AG10803 (cell line): ENCODE data around the gene ARHGAP15.

Experiments
- DNase-seq: peaks from one replicate; pipeline ENCODE4 v3.0.0; 2010; ENCODE audit warnings: low read depth
- H3K4me3 ChIP-seq: 2 replicates; pipeline ENCODE4 v1.5.1; 2011; ENCODE audit warnings: mild to moderate bottlenecking, low read length, control low read depth
- CTCF ChIP-seq: conservative IDR thresholded peaks from 2 replicates; pipeline ENCODE4 v1.5.1; 2011; ENCODE audit warnings: mild to moderate bottlenecking, low read length, control low read depth, inconsistent platforms

Gene ARHGAP15

DNA sequence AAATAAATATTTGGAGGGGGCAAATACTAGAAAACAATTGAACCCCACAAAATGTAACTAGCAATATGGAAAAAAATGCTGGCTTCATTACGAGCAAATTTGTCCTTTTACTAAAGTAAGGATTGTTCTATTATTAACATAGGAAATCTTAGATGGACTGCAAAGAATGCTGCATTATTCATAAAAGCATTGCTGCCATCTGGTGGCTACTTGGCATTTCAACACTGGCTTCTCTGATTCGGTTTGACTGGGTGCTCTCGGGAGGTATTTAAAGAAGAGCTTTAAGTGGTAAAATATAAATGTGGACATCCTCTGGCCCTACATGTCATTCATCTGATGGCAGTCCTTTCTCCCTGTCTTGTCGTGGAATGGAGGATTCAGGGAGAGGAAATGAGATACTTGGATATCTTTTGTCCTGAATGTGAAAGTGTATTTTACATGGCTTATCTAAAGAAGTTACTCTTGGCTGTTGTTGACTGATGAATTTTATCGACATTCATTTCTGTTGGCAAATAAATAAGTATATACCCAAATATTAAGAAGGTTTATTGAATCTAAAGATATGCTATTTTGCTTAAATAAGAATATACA, 130.2 kb downstream of the ARHGAP15 start:
- DNase-seq, result peak; percentile 67
- no peak overlapping the region for H3K4me3 ChIP-seq
- TF ChIP-seq CTCF, result peak; percentile 87

- no peak for DNase-seq
- H3K4me3 ChIP-seq, result no peak overlapping the region
- no peak for TF ChIP-seq CTCF
These were observed 132.8 kb downstream of the ARHGAP15 start for GRCh38 chr2:143261986-143262385.

GRCh38 chr2:143262389-143262788, 133.2 kb downstream of the ARHGAP15 start:
- no peak for TF ChIP-seq CTCF
- DNase-seq, result no peak
- H3K4me3 ChIP-seq, result no peak overlapping the region

- peak; percentile 3; the same call in 1 of the 2 replicates for TF ChIP-seq CTCF
- no peak for DNase-seq
- no peak overlapping the region for H3K4me3 ChIP-seq
These were observed 133.9 kb downstream of the ARHGAP15 start for GRCh38 chr2:143263066-143263625.

- H3K4me3 ChIP-seq, result no peak overlapping the region
- peak; percentile 84 for DNase-seq
- no peak for TF ChIP-seq CTCF
These were observed 135.6 kb downstream of the ARHGAP15 start for GRCh38 chr2:143264851-143265250.

- DNase-seq, result no peak
- TF ChIP-seq CTCF, result no peak
These were observed 150.5 kb downstream of the ARHGAP15 start for GRCh38 chr2:143279672-143280071.

GRCh38 chr2:143280097-143280757, 151.0 kb downstream of the ARHGAP15 start:
- TF ChIP-seq CTCF, result no peak

More at GRCh38 chr2:143279672-143280071, 150.5 kb downstream of the ARHGAP15 start:
- H3K4me3 ChIP-seq, result no peak overlapping the region

More at GRCh38 chr2:143280097-143280757, 151.0 kb downstream of the ARHGAP15 start:
- H3K4me3 ChIP-seq, result no peak overlapping the region
- DNase-seq, result no peak
